IMR-90 (cell line): Measurements from ENCODE around the gene RAD51D. TPM values are rescaled to one million over a fixed set of nuclear protein-coding genes. Genes with fewer than 3 reads are reported as not detected.

Experiments used
- ATAC-seq: fragments of 200-7000 bp; cut with Tn5 transposase; 2 replicates; pipeline ENCODE4 v1.9.1; 2020; ENCODE audit warnings: low read depth, mild to moderate bottlenecking, moderate library complexity
- BruUV-seq: library from RNA; stranded (reverse); fragments of 400-500 nt; replicated peaks from 2 replicates; lab custom pipeline; 2021; lab: Mats Ljungman, UMichigan
- CTCF ChIA-PET: fragments of 300-600 bp; formaldehyde crosslinking; extraction: SDS; loops from one replicate; lab custom pipeline; 2021; ENCODE audit warnings: antibody characterized with exemption; lab: Yijun Ruan, JAX
- POLR2A ChIA-PET: fragments of 300-600 bp; sonication (Branson Sonifier 250); formaldehyde crosslinking; loops from one replicate; lab custom pipeline; 2022; ENCODE audit warnings: antibody characterized with exemption; ENCODE audit not compliant: unreplicated experiment; lab: Charles Lee
- DNase-seq: peaks from one replicate; pipeline ENCODE4 v3.0.0; 2013
- H2AFZ ChIP-seq: replicated peaks from 2 replicates; pipeline ENCODE3; 2013; ENCODE audit warnings: low read length, mild to moderate bottlenecking; ENCODE audit not compliant: poor library complexity
- H2AK5ac ChIP-seq: 2 replicates; pipeline ENCODE4 v1.6.1; 2013; ENCODE audit warnings: low read depth, low read length, inconsistent platforms
- H2AK9ac ChIP-seq: replicated peaks from 2 replicates; pipeline ENCODE3; 2013; ENCODE audit warnings: mild to moderate bottlenecking, low read depth, low read length, moderate library complexity; ENCODE audit not compliant: poor library complexity
- H2BK120ac ChIP-seq: 2 replicates; pipeline ENCODE4 v1.6.1; 2013; ENCODE audit warnings: low read depth, low read length, inconsistent platforms
- H2BK15ac ChIP-seq: 3 replicates; pipeline ENCODE4 v1.6.1; 2013; ENCODE audit warnings: low read depth, low read length, inconsistent platforms
- H2BK20ac ChIP-seq: 2 replicates; pipeline ENCODE4 v1.6.1; 2013; ENCODE audit warnings: low read depth, mild to moderate bottlenecking, inconsistent platforms, low read length, moderate library complexity
- H2BK5ac ChIP-seq: 2 replicates; pipeline ENCODE4 v1.6.1; 2013; ENCODE audit warnings: mild to moderate bottlenecking, low read depth, low read length, inconsistent platforms; ENCODE audit not compliant: poor library complexity, severe bottlenecking
- H3K14ac ChIP-seq: replicated peaks from 2 replicates; pipeline ENCODE4 v1.6.1; 2013; ENCODE audit warnings: low read depth, low read length, inconsistent platforms
- H3K18ac ChIP-seq: 2 replicates; pipeline ENCODE4 v1.6.1; 2013; ENCODE audit warnings: low read depth, low read length, control low read depth
- H3K23ac ChIP-seq: 2 replicates; pipeline ENCODE4 v1.6.1; 2013; ENCODE audit warnings: low read depth, low read length, inconsistent platforms
- H3K27ac ChIP-seq: 2 replicates; pipeline ENCODE4 v1.5.1; 2013; ENCODE audit warnings: mild to moderate bottlenecking, control low read depth, low read length; ENCODE audit not compliant: insufficient read depth
- H3K27me3 ChIP-seq: 2 replicates; pipeline ENCODE4 v1.6.1; 2013; ENCODE audit warnings: low read length; ENCODE audit not compliant: control insufficient read depth, insufficient read depth
- H3K36me3 ChIP-seq: 2 replicates; pipeline ENCODE4 v1.6.1; 2013; ENCODE audit warnings: low read length, mixed read lengths; ENCODE audit not compliant: control insufficient read depth, insufficient read depth
- H3K4ac ChIP-seq: 2 replicates; pipeline ENCODE4 v1.6.1; 2013; ENCODE audit warnings: low read depth, low read length, inconsistent platforms
- H3K4me1 ChIP-seq: 2 replicates; pipeline ENCODE4 v1.6.1; 2013; ENCODE audit warnings: low read length, mixed read lengths; ENCODE audit not compliant: control insufficient read depth, insufficient read depth
- H3K4me2 ChIP-seq: 2 replicates; pipeline ENCODE4 v1.6.1; 2013; ENCODE audit warnings: low read depth, mild to moderate bottlenecking, control low read depth, low read length, moderate library complexity
- H3K4me3 ChIP-seq: 2 replicates; pipeline ENCODE4 v1.5.1; 2013; ENCODE audit warnings: low read depth, mild to moderate bottlenecking, control low read depth, low read length, moderate library complexity; ENCODE audit not compliant: insufficient read depth
- H3K56ac ChIP-seq: 2 replicates; pipeline ENCODE4 v1.6.1; 2013; ENCODE audit warnings: low read length, inconsistent platforms; ENCODE audit not compliant: insufficient read depth; ENCODE audit errors: extremely low read depth
- H3K79me1 ChIP-seq, 2 experiments: 2 replicates each; pipeline ENCODE4 v1.6.1; 2013; ENCODE audit warnings: low read length in 2 of 2, inconsistent platforms in 1 of 2, low read depth in 1 of 2
- H3K9ac ChIP-seq: 2 replicates; pipeline ENCODE4 v1.6.1; 2013; ENCODE audit warnings: low read depth, low read length, control low read depth
- H3K9me1 ChIP-seq: 2 replicates; pipeline ENCODE4 v1.6.1; 2013; ENCODE audit warnings: low read length, inconsistent platforms; ENCODE audit not compliant: insufficient read depth
- H3K9me3 ChIP-seq: 2 replicates; pipeline ENCODE4 v1.6.1; 2013; ENCODE audit warnings: low read length; ENCODE audit not compliant: control insufficient read depth, insufficient read depth
- H4K20me1 ChIP-seq: 2 replicates; pipeline ENCODE4 v1.6.1; 2013; ENCODE audit warnings: low read length, inconsistent platforms; ENCODE audit not compliant: insufficient read depth
- H4K5ac ChIP-seq: 2 replicates; pipeline ENCODE4 v1.6.1; 2013; ENCODE audit warnings: mild to moderate bottlenecking, low read depth, low read length, control low read depth
- H4K8ac ChIP-seq, 2 experiments: 2 replicates each; pipeline ENCODE4 v1.6.1; 2013; ENCODE audit warnings: low read depth in 2 of 2, low read length in 2 of 2, control low read depth in 1 of 2, inconsistent platforms in 1 of 2
- H4K91ac ChIP-seq: 2 replicates; pipeline ENCODE4 v1.6.1; 2013; ENCODE audit warnings: low read depth, low read length, inconsistent platforms; ENCODE audit not compliant: insufficient read depth
- BHLHE40 ChIP-seq: fragments of 150-350 bp; IDR thresholded peaks from 2 replicates; pipeline ENCODE4 v1.6.1; 2016; ENCODE audit warnings: mild to moderate bottlenecking, low read depth, low read length
- CEBPB ChIP-seq: IDR thresholded peaks from 2 replicates; pipeline ENCODE4 v1.6.1; 2012; ENCODE audit warnings: low read depth, low read length, improper control_type of control experiment
- CHD1 ChIP-seq: IDR thresholded peaks from 2 replicates; pipeline ENCODE4 v1.6.1; 2012; ENCODE audit warnings: low read depth, low read length, improper control_type of control experiment
- MAZ ChIP-seq: IDR thresholded peaks from 2 replicates; pipeline ENCODE4 v1.6.1; 2012; ENCODE audit warnings: low read depth, mild to moderate bottlenecking, low read length, improper control_type of control experiment, moderate library complexity, borderline replicate concordance
- MXI1 ChIP-seq: IDR thresholded peaks from 2 replicates; pipeline ENCODE4 v1.6.1; 2012; ENCODE audit warnings: low read depth, mild to moderate bottlenecking, low read length, moderate library complexity, borderline replicate concordance
- RCOR1 ChIP-seq: IDR thresholded peaks from 2 replicates; pipeline ENCODE4 v1.6.1; 2012; ENCODE audit warnings: mild to moderate bottlenecking, low read length, improper control_type of control experiment; ENCODE audit not compliant: insufficient replicate concordance
- RFX5 ChIP-seq: IDR thresholded peaks from 2 replicates; pipeline ENCODE4 v1.8.0; 2012; ENCODE audit warnings: low read depth, mild to moderate bottlenecking, low read length, moderate library complexity
- SMC3 ChIP-seq: fragments of 150-350 bp; IDR thresholded peaks from 2 replicates; pipeline ENCODE4 v1.6.1; 2016; ENCODE audit warnings: low read depth, mild to moderate bottlenecking, antibody characterized with exemption, low read length, moderate library complexity
- WGBS, 2 experiments: methylation state at CpG; one replicate each; pipeline versions ENCODE4 v1.1.5 to v1.1.7; 2013; ENCODE audit warnings: missing lambda C conversion rate in 2 of 2; ENCODE audit not compliant: insufficient read length in 1 of 2; ENCODE audit errors: extremely low coverage in 2 of 2; 5-methylcytosine and 5-hydroxymethylcytosine counted together
- dilution Hi-C: fragments of 300-500 bp; cut with HindIII; formaldehyde crosslinking; loops from one replicate; pipeline ENCODE4 v1.14.3; 2018; ENCODE audit warnings: low sequenced_read_pairs; ENCODE audit not compliant: unreplicated experiment
- in situ Hi-C: fragments of 300-500 bp; cut with MboI; formaldehyde crosslinking; loops from 3 replicates; pipeline ENCODE4 v1.14.3; 2019; ENCODE audit warnings: low sequenced_read_pairs, inconsistent platforms, mixed read lengths
- intact Hi-C: fragments of 100-400 bp; cut with micrococcal nuclease; formaldehyde crosslinking; loops from 2 replicates; pipeline ENCODE4 v1.10.0; 2022
- polyA plus RNA-seq, 3 experiments: library from polyadenylated mRNA; depleted of rRNA; stranded (reverse); fragments of >200 nt; gene quantifications; 2 replicates each; pipeline ENCODE4 v1.2.3, GENCODE V29; 2012; ENCODE audit warnings: low replicate concordance in 1 of 3
- total RNA-seq: library from RNA; depleted of rRNA; stranded (reverse); fragments of >200 nt; gene quantifications from 2 replicates; pipeline ENCODE4 v1.2.3, GENCODE V29; 2012
- TF ChIP-seq, protein P1 (sequence below): fragments of 150-350 bp; IDR thresholded peaks from 2 replicates; pipeline ENCODE4 v1.6.1; 2017; ENCODE audit warnings: mild to moderate bottlenecking, antibody characterized with exemption, low read length, low read depth

Gene RAD51D
- total and polyA plus RNA-seq, 2 of the 4 experiments (the other 2 are of a cell fraction): 10.8 to 12.7 TPM

DNA sequence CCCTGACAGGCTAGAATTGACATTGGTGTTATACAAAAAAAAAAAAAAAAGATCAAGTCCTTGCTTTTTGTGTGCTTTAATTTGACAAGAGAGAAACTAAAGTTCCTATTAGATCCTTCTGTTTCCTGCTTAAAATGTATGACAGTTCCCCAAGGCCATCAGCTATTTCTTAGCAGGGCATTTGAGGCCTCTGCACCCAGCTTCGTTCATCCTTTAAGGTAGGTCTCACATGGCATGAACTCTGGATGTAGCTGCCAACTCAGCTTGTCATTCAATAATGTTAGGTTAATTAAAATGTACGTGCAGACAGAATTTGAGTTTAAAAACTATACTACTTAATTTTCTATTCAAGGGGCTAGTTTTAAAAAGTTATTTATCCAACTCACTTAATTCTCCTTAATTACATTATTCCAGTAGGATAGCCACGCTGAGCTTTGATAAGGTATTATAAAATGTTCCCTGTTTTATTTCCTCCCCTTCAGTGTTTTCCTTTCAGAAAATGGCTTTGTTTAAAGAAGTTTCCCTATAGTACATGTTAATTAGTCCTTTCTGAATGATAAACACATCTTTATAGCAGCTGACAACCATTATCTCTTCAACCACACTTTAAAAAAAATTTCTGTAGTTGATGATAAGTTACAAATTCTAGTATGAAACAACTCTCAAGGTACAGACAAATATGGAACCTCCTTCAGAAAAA lies 55.0 kb downstream of the RAD51D start:
- TF ChIP-seq BHLHE40 (no peak), RCOR1 (no peak), CEBPB (no peak), MAZ (no peak), SMC3 (no peak), RFX5 (no peak), CHD1 (no peak), MXI1 (no peak)
- TF ChIP-seq, protein P1, sequence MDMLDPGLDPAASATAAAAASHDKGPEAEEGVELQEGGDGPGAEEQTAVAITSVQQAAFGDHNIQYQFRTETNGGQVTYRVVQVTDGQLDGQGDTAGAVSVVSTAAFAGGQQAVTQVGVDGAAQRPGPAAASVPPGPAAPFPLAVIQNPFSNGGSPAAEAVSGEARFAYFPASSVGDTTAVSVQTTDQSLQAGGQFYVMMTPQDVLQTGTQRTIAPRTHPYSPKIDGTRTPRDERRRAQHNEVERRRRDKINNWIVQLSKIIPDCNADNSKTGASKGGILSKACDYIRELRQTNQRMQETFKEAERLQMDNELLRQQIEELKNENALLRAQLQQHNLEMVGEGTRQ: no peak

More for the DNA sequence above, 55.0 kb downstream of the RAD51D start:
- H3K9me3 ChIP-seq: no peaks in the 10 kb centered on the region
- peak overlapping the region; percentile 84 for H4K91ac ChIP-seq
- no TSS peak for BruUV-seq
- peak overlapping the region; percentile 65; the same call in 1 of the 2 replicates for H3K23ac ChIP-seq
- H2AK5ac ChIP-seq: peak overlapping the region; percentile 85; the same call in 1 of the 2 replicates
- peaks cover 8% of the 10 kb centered on the region for H3K9me1 ChIP-seq
- peak overlapping the region; percentile 82; the same call in 1 of the 2 replicates for H3K27ac ChIP-seq
- peak overlapping the region; percentile 66; the same call in 1 of the 2 replicates for H4K5ac ChIP-seq
- H4K20me1 ChIP-seq: no peaks in the 10 kb centered on the region
- dilution Hi-C loops (no loop called here), in situ Hi-C loops (no loop called here), intact Hi-C loops (loop anchor here (5.0 kb wide), 1 partner anchor 42 kb away; no protein-coding TSS in a partner anchor)
- H2BK15ac ChIP-seq: peak overlapping the region; percentile 81; the same call in 1 of the 3 replicates
- peak overlapping the region; percentile 88 for H3K18ac ChIP-seq
- H3K36me3 ChIP-seq: peaks cover 3% of the 10 kb centered on the region
- peak overlapping the region; percentile 85 for H2BK120ac ChIP-seq
- H2AFZ ChIP-seq: no peak overlapping the region
- H3K4ac ChIP-seq: peak overlapping the region; percentile 90
- H3K27me3 ChIP-seq: no peaks in the 10 kb centered on the region
- H2BK5ac ChIP-seq: peak overlapping the region; percentile 68
- H3K4me3 ChIP-seq: no peak overlapping the region
- DNase-seq: no peak
- ATAC-seq: no peak
- CTCF ChIA-PET: interaction anchor here (0.6 to 1.4 kb wide), 5 partner anchors 10 to 483 kb away, joined by 3 to 7 read pairs (median 4); no protein-coding TSS in a partner anchor
- no peak overlapping the region for H3K4me2 ChIP-seq
- H3K4me1 ChIP-seq: peaks cover 8% of the 10 kb centered on the region
- no peak overlapping the region for H2AK9ac ChIP-seq
- H3K9ac ChIP-seq: peak overlapping the region; percentile 55; the same call in 1 of the 2 replicates
- peak overlapping the region in 1 of 2 experiments; percentile 76; a peak in 1 of 4 replicates for H4K8ac ChIP-seq
- no peak overlapping the region for H3K56ac ChIP-seq
- peak overlapping the region; percentile 83 for H2BK20ac ChIP-seq
- peak overlapping the region; percentile 64; the same call in 1 of the 2 replicates for H3K14ac ChIP-seq
- POLR2A ChIA-PET: interaction anchor here (1.3 kb wide), 1 partner anchor 42 kb away, joined by 3 read pairs; no protein-coding TSS in a partner anchor
- peaks cover 24 to 68% of the 10 kb centered on the region in 2 experiments for H3K79me1 ChIP-seq
- WGBS, 2 experiments: no CpG with 5 or more reads among the region's 3 CpGs
